ENCODE measurements around the gene CENPC.

GRCh38 chr4:67459164-67459563, 86.1 kb downstream of the CENPC start:
- TF ChIP-seq ISL1 (CRISPR knock-in tag; IDR thresholded peaks at IDR 0.05) = no peak
- TF ChIP-seq POU6F1 (CRISPR knock-in tag; IDR thresholded peaks at IDR 0.05; ENCODE audit: borderline replicate concordance, low read depth) = no peak
- TF ChIP-seq OSR1 (CRISPR knock-in tag; IDR thresholded peaks at IDR 0.05) = no peak

Measured in SK-N-SH treated with all-trans-retinoic acid at 6 μM for 48 hours (cell line).